HEK293 (cell line): ENCODE data around the gene PKMYT1.

Experiments used
- BCL11A ChIP-seq: fragments of 450-650 bp; formaldehyde crosslinking; IDR thresholded peaks from 2 replicates; pipeline ENCODE4 v1.5.1; 2016; ENCODE audit warnings: low read depth, missing biosample characterization, missing genetic modification characterization
- BCL11B ChIP-seq: fragments of 450-650 bp; formaldehyde crosslinking; IDR thresholded peaks from 2 replicates; pipeline ENCODE4 v1.5.1; 2016; ENCODE audit warnings: low read depth, missing biosample characterization, missing genetic modification characterization
- KLF1 ChIP-seq: fragments of 450-650 bp; formaldehyde crosslinking; IDR thresholded peaks from 2 replicates; pipeline ENCODE4 v1.5.1; 2016; ENCODE audit warnings: missing biosample characterization, missing genetic modification characterization
- MYNN ChIP-seq: fragments of 450-650 bp; formaldehyde crosslinking; IDR thresholded peaks from 2 replicates; pipeline ENCODE4 v1.5.1; 2016; ENCODE audit warnings: missing biosample characterization, missing genetic modification characterization, borderline replicate concordance
- MZF1 ChIP-seq: fragments of 450-650 bp; formaldehyde crosslinking; IDR thresholded peaks from 2 replicates; pipeline ENCODE4 v1.5.1; 2017; ENCODE audit warnings: missing biosample characterization, missing genetic modification characterization, borderline replicate concordance
- REST ChIP-seq: fragments of 450-650 bp; formaldehyde crosslinking; IDR thresholded peaks from 2 replicates; pipeline ENCODE4 v1.5.1; 2016; ENCODE audit warnings: missing biosample characterization, missing genetic modification characterization
- SALL2 ChIP-seq: fragments of 450-650 bp; formaldehyde crosslinking; IDR thresholded peaks from 2 replicates; pipeline ENCODE4 v1.5.0; 2017; ENCODE audit warnings: missing biosample characterization, mild to moderate bottlenecking, missing genetic modification characterization, borderline replicate concordance
- ZEB2 ChIP-seq: fragments of 450-650 bp; formaldehyde crosslinking; IDR thresholded peaks from 2 replicates; pipeline ENCODE4 v1.5.1; 2016; ENCODE audit warnings: missing biosample characterization, missing genetic modification characterization
- ZNF10 ChIP-seq: fragments of 450-650 bp; formaldehyde crosslinking; IDR thresholded peaks from 2 replicates; pipeline ENCODE4 v1.5.1; 2017; ENCODE audit warnings: missing biosample characterization, missing genetic modification characterization
- ZNF121 ChIP-seq: fragments of 450-650 bp; formaldehyde crosslinking; IDR thresholded peaks from 2 replicates; pipeline ENCODE4 v1.5.1; 2016; ENCODE audit warnings: missing biosample characterization, missing genetic modification characterization
- ZNF133 ChIP-seq: fragments of 450-650 bp; formaldehyde crosslinking; IDR thresholded peaks from 2 replicates; pipeline ENCODE4 v1.5.1; 2016; ENCODE audit warnings: missing biosample characterization, missing genetic modification characterization
- ZNF146 ChIP-seq: fragments of 450-650 bp; formaldehyde crosslinking; IDR thresholded peaks from 2 replicates; pipeline ENCODE4 v1.5.1; 2016; ENCODE audit warnings: missing biosample characterization, missing genetic modification characterization
- ZNF24 ChIP-seq: fragments of 450-650 bp; formaldehyde crosslinking; IDR thresholded peaks from 2 replicates; pipeline ENCODE4 v1.5.1; 2016; ENCODE audit warnings: missing biosample characterization, missing genetic modification characterization
- ZNF394 ChIP-seq: fragments of 450-650 bp; formaldehyde crosslinking; IDR thresholded peaks from 2 replicates; pipeline ENCODE4 v1.5.1; 2016; ENCODE audit warnings: missing biosample characterization, missing genetic modification characterization, mild to moderate bottlenecking, moderate library complexity, borderline replicate concordance
- ZNF426 ChIP-seq: fragments of 450-650 bp; formaldehyde crosslinking; IDR thresholded peaks from 2 replicates; pipeline ENCODE4 v1.5.1; 2017; ENCODE audit warnings: missing biosample characterization, missing genetic modification characterization, mild to moderate bottlenecking, inconsistent platforms, moderate library complexity
- ZNF473 ChIP-seq: fragments of 450-650 bp; formaldehyde crosslinking; IDR thresholded peaks from 2 replicates; pipeline ENCODE4 v1.5.1; 2017; ENCODE audit warnings: missing biosample characterization, missing genetic modification characterization
- ZNF501 ChIP-seq: fragments of 450-650 bp; formaldehyde crosslinking; IDR thresholded peaks from 2 replicates; pipeline ENCODE4 v1.5.1; 2016; ENCODE audit warnings: missing biosample characterization, missing genetic modification characterization
- ZNF529 ChIP-seq: fragments of 450-650 bp; formaldehyde crosslinking; IDR thresholded peaks from 2 replicates; pipeline ENCODE4 v1.5.1; 2017; ENCODE audit warnings: missing genetic modification characterization, missing biosample characterization; ENCODE audit not compliant: insufficient replicate concordance
- ZNF530 ChIP-seq: fragments of 450-650 bp; formaldehyde crosslinking; IDR thresholded peaks from 2 replicates; pipeline ENCODE4 v1.5.1; 2016; ENCODE audit warnings: low read depth, missing biosample characterization, missing genetic modification characterization
- ZNF544 ChIP-seq: fragments of 450-650 bp; formaldehyde crosslinking; IDR thresholded peaks from 2 replicates; pipeline ENCODE4 v1.5.0; 2017; ENCODE audit warnings: missing biosample characterization, missing genetic modification characterization
- ZNF585B ChIP-seq: fragments of 450-650 bp; formaldehyde crosslinking; IDR thresholded peaks from 2 replicates; pipeline ENCODE4 v1.5.1; 2016; ENCODE audit warnings: missing biosample characterization, missing genetic modification characterization
- ZNF596 ChIP-seq: fragments of 450-650 bp; IDR thresholded peaks from 2 replicates; pipeline ENCODE4 v1.5.0; 2018; ENCODE audit warnings: missing biosample characterization, mild to moderate bottlenecking, missing genetic modification characterization, moderate library complexity
- ZNF654 ChIP-seq: fragments of 450-650 bp; formaldehyde crosslinking; IDR thresholded peaks from 2 replicates; pipeline ENCODE4 v1.5.1; 2016; ENCODE audit warnings: low read depth, missing biosample characterization, missing genetic modification characterization
- ZNF785 ChIP-seq: fragments of 450-650 bp; formaldehyde crosslinking; IDR thresholded peaks from 2 replicates; pipeline ENCODE4 v1.5.1; 2016; ENCODE audit warnings: missing biosample characterization, missing genetic modification characterization
- ZNF791 ChIP-seq: fragments of 450-650 bp; formaldehyde crosslinking; IDR thresholded peaks from 2 replicates; pipeline ENCODE4 v1.5.1; 2016; ENCODE audit warnings: missing biosample characterization, missing genetic modification characterization
- ZNF843 ChIP-seq: fragments of 450-650 bp; formaldehyde crosslinking; IDR thresholded peaks from 2 replicates; pipeline ENCODE4 v1.5.1; 2016; ENCODE audit warnings: missing biosample characterization, missing genetic modification characterization
- ZSCAN30 ChIP-seq: fragments of 450-650 bp; IDR thresholded peaks from 2 replicates; pipeline ENCODE4 v1.5.1; 2018; ENCODE audit warnings: missing biosample characterization, mild to moderate bottlenecking, missing genetic modification characterization, moderate library complexity
- TF ChIP-seq, protein P1 (sequence below): sonication (generic); formaldehyde crosslinking; IDR thresholded peaks from 2 replicates; pipeline ENCODE4 v1.8.1; 2022; ENCODE audit warnings: mild to moderate bottlenecking, moderate library complexity, missing genetic modification reagents
- TF ChIP-seq, protein P2 (sequence below): fragments of 450-650 bp; formaldehyde crosslinking; IDR thresholded peaks from 2 replicates; pipeline ENCODE4 v1.5.1; 2016; ENCODE audit warnings: missing biosample characterization, missing genetic modification characterization
- TF ChIP-seq, protein P3 (sequence below): fragments of 450-650 bp; formaldehyde crosslinking; IDR thresholded peaks from 2 replicates; pipeline ENCODE4 v1.5.1; 2016; ENCODE audit warnings: missing biosample characterization, missing genetic modification characterization

Gene PKMYT1

DNA sequence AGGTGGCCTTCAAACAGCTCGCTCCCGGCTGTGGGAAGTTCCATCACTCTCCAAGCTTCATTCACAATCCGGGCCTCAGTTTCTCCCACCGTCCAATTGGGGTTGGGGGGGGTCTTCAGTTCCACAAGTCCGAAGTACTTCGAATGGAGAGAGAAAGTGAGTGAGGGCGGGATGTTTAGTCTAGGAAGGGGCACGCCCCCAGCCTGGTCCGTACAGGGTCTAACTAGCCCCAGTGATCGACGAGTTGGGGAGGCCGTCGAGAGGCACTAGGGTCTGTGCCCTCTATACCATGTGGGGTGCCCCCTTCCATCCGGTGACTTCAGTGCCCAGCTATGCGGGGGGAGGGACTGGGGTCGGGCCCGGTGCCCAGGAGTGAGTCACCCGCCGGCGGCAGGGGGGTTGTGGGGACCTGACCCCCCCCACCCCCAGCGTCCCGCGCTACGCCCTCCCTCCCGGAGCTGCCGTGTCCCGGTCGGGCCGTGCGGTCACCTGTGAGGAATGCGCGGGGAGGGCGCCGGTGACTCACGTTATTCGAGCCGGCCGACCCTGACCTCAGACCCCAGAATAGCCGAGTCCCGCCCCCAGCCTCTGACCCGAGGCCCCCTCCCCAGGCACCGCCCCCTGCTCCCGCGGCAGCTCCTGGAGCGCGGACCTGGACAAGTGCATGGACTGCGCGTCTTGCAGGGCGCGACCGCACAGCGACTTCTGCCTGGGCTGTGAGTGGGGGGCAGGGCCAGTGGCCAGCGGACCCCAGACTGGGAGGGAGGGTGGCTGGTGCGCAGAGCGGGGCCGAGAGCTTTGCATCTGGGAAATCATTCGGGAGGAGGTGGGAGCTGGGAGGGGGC is 40.6 kb upstream of the PKMYT1 start (continued):
- TF ChIP-seq ZNF843 (tag by site-specific recombination): peak; percentile 76
- TF ChIP-seq BCL11B (tag by site-specific recombination): peak; percentile 90
- TF ChIP-seq ZNF596: no peak
- no peak for TF ChIP-seq SALL2 (tag by site-specific recombination)
- no peak for TF ChIP-seq ZNF501
- TF ChIP-seq ZEB2 (tag by site-specific recombination): peak; percentile 98
- TF ChIP-seq ZNF394: peak; percentile 69
- peak; percentile 90 for TF ChIP-seq ZNF10
- TF ChIP-seq MYNN (tag by site-specific recombination): no peak
- TF ChIP-seq, protein P1, sequence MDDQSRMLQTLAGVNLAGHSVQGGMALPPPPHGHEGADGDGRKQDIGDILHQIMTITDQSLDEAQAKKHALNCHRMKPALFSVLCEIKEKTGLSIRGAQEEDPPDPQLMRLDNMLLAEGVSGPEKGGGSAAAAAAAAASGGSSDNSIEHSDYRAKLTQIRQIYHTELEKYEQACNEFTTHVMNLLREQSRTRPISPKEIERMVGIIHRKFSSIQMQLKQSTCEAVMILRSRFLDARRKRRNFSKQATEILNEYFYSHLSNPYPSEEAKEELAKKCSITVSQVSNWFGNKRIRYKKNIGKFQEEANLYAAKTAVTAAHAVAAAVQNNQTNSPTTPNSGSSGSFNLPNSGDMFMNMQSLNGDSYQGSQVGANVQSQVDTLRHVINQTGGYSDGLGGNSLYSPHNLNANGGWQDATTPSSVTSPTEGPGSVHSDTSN (CRISPR knock-in tag): 0 out of 2 replicates have a peak, but pooled peaks have one; percentile 37
- TF ChIP-seq ZNF24 (tag by site-specific recombination): peak; percentile 84
- TF ChIP-seq ZNF121: no peak
- TF ChIP-seq ZNF654 (tag by site-specific recombination): 0 out of 2 replicates have a peak, but pooled peaks have one; percentile 2
- no peak for TF ChIP-seq ZNF791 (tag by site-specific recombination)
- peak; percentile 88 for TF ChIP-seq KLF1 (tag by site-specific recombination)
- no peak for TF ChIP-seq ZNF426
- TF ChIP-seq ZNF473: no peak
- TF ChIP-seq ZNF133 (tag by site-specific recombination): no peak
- TF ChIP-seq, protein P2, sequence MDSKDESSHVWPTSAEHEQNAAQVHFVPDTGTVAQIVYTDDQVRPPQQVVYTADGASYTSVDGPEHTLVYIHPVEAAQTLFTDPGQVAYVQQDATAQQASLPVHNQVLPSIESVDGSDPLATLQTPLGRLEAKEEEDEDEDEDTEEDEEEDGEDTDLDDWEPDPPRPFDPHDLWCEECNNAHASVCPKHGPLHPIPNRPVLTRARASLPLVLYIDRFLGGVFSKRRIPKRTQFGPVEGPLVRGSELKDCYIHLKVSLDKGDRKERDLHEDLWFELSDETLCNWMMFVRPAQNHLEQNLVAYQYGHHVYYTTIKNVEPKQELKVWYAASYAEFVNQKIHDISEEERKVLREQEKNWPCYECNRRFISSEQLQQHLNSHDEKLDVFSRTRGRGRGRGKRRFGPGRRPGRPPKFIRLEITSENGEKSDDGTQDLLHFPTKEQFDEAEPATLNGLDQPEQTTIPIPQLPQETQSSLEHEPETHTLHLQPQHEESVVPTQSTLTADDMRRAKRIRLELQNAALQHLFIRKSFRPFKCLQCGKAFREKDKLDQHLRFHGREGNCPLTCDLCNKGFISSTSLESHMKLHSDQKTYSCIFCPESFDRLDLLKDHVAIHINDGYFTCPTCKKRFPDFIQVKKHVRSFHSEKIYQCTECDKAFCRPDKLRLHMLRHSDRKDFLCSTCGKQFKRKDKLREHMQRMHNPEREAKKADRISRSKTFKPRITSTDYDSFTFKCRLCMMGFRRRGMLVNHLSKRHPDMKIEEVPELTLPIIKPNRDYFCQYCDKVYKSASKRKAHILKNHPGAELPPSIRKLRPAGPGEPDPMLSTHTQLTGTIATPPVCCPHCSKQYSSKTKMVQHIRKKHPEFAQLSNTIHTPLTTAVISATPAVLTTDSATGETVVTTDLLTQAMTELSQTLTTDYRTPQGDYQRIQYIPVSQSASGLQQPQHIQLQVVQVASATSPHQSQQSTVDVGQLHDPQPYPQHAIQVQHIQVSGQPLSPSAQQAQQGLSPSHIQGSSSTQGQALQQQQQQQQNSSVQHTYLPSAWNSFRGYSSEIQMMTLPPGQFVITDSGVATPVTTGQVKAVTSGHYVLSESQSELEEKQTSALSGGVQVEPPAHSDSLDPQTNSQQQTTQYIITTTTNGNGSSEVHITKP (tag by site-specific recombination): peak; percentile 75
- no peak for TF ChIP-seq ZNF544 (tag by site-specific recombination)
- TF ChIP-seq ZNF146 (tag by site-specific recombination): no peak
- TF ChIP-seq ZNF529 (tag by site-specific recombination): no peak
- TF ChIP-seq, protein P3, sequence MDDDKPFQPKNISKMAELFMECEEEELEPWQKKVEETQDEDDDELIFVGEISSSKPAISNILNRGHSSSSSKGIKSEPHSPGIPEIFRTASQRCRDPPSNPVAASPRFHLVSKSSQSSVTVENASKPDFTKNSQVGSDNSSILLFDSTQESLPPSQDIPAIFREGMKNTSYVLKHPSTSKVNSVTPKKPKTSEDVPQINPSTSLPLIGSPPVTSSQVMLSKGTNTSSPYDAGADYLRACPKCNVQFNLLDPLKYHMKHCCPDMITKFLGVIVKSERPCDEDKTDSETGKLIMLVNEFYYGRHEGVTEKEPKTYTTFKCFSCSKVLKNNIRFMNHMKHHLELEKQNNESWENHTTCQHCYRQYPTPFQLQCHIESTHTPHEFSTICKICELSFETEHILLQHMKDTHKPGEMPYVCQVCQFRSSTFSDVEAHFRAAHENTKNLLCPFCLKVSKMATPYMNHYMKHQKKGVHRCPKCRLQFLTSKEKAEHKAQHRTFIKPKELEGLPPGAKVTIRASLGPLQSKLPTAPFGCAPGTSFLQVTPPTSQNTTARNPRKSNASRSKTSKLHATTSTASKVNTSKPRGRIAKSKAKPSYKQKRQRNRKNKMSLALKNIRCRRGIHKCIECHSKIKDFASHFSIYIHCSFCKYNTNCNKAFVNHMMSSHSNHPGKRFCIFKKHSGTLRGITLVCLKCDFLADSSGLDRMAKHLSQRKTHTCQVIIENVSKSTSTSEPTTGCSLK: no peak
- no peak for TF ChIP-seq ZSCAN30 (tag by site-specific recombination)
- no peak for TF ChIP-seq MZF1 (tag by site-specific recombination)
- peak; percentile 73 for TF ChIP-seq BCL11A
- peak; percentile 11; the same call in 1 of the 2 replicates for TF ChIP-seq REST (tag by site-specific recombination)
- no peak for TF ChIP-seq ZNF785 (tag by site-specific recombination)
- TF ChIP-seq ZNF585B: no peak
- TF ChIP-seq ZNF530 (tag by site-specific recombination): no peak
